ENCODE measurements around the gene S100A8. TPM values are rescaled to one million over a fixed set of nuclear protein-coding genes. Genes with fewer than 3 reads are reported as not detected.

S100A8 gene
- total and polyA plus RNA-seq, 2 donors = 291 to 754 TPM

- H3K27ac ChIP-seq (ENCODE audit: low read depth in 1 of 2, low read length in 1 of 2) = no peak overlapping the region
- WGBS = 95% methylated on average over 2 of the region's 2 CpGs
- H3K4me3 ChIP-seq (ENCODE audit: low read length in 2 of 2) = no peak overlapping the region
- no peak for DNase-seq (ENCODE audit: low read depth in 6 of 9, low spot score in 9 of 9)
- H3K36me3 ChIP-seq (ENCODE audit: control insufficient read depth in 2 of 2, insufficient read depth in 2 of 2, low read length in 1 of 2) = no peaks in the 10 kb centered on the region
- no peaks in the 10 kb centered on the region for H3K27me3 ChIP-seq (ENCODE audit: control insufficient read depth in 2 of 2, insufficient read depth in 1 of 2, low read length in 1 of 2)
- H3K9me3 ChIP-seq (ENCODE audit: control insufficient read depth in 2 of 2, insufficient read depth in 1 of 2, low read length in 1 of 2) = no peaks in the 10 kb centered on the region
- H3K4me1 ChIP-seq (ENCODE audit: control insufficient read depth in 2 of 2, insufficient read depth in 2 of 2, low read length in 2 of 2) = no peaks in the 10 kb centered on the region
These were observed 18.3 kb downstream of the S100A8 start for GRCh38 chr1:153372571-153372970.

GRCh38 chr1:153371231-153371630 is 19.6 kb downstream of the S100A8 start:
- Histone ChIP-seq H3K27ac (ENCODE audit: low read depth in 1 of 2, low read length in 1 of 2) (no peak overlapping the region), H3K9me3 (ENCODE audit: control insufficient read depth in 2 of 2, insufficient read depth in 1 of 2, low read length in 1 of 2) (no peaks in the 10 kb centered on the region), H3K4me1 (ENCODE audit: control insufficient read depth in 2 of 2, insufficient read depth in 2 of 2, low read length in 2 of 2) (no peaks in the 10 kb centered on the region), H3K4me3 (ENCODE audit: low read length in 2 of 2) (no peak overlapping the region), H3K36me3 (ENCODE audit: control insufficient read depth in 2 of 2, insufficient read depth in 2 of 2, low read length in 1 of 2) (no peaks in the 10 kb centered on the region), H3K27me3 (ENCODE audit: control insufficient read depth in 2 of 2, insufficient read depth in 1 of 2, low read length in 1 of 2) (no peaks in the 10 kb centered on the region)
- no peak for DNase-seq (ENCODE audit: low read depth in 6 of 9, low spot score in 9 of 9)
- WGBS = 95% methylated on average over 1 of the region's 1 CpG

GRCh38 chr1:153370146-153370545 is 20.7 kb downstream of the S100A8 start:
- Histone ChIP-seq H3K4me1 (ENCODE audit: control insufficient read depth in 2 of 2, insufficient read depth in 2 of 2, low read length in 2 of 2) (peaks cover 0 to 3% of the 10 kb centered on the region in 2 donors), H3K9me3 (ENCODE audit: control insufficient read depth in 2 of 2, insufficient read depth in 1 of 2, low read length in 1 of 2) (no peaks in the 10 kb centered on the region), H3K36me3 (ENCODE audit: control insufficient read depth in 2 of 2, insufficient read depth in 2 of 2, low read length in 1 of 2) (no peaks in the 10 kb centered on the region), H3K4me3 (ENCODE audit: low read length in 2 of 2) (no peak overlapping the region), H3K27ac (ENCODE audit: low read depth in 1 of 2, low read length in 1 of 2) (no peak overlapping the region), H3K27me3 (ENCODE audit: control insufficient read depth in 2 of 2, insufficient read depth in 1 of 2, low read length in 1 of 2) (no peaks in the 10 kb centered on the region)
- DNase-seq (ENCODE audit: low read depth in 6 of 9, low spot score in 9 of 9) = no peak
- 93% methylated on average over 3 of the region's 3 CpGs for WGBS

- no peak overlapping the region for H3K4me3 ChIP-seq (ENCODE audit: low read length in 2 of 2)
- 82% methylated on average over 2 of the region's 2 CpGs for WGBS
- no peak for DNase-seq (ENCODE audit: low read depth in 6 of 9, low spot score in 9 of 9)
- H3K9me3 ChIP-seq (ENCODE audit: control insufficient read depth in 2 of 2, insufficient read depth in 1 of 2, low read length in 1 of 2) = no peaks in the 10 kb centered on the region
- H3K27me3 ChIP-seq (ENCODE audit: control insufficient read depth in 2 of 2, insufficient read depth in 1 of 2, low read length in 1 of 2) = no peaks in the 10 kb centered on the region
- H3K36me3 ChIP-seq (ENCODE audit: control insufficient read depth in 2 of 2, insufficient read depth in 2 of 2, low read length in 1 of 2) = no peaks in the 10 kb centered on the region
- H3K4me1 ChIP-seq (ENCODE audit: control insufficient read depth in 2 of 2, insufficient read depth in 2 of 2, low read length in 2 of 2) = peaks cover 0 to 15% of the 10 kb centered on the region in 2 donors
- no peak overlapping the region for H3K27ac ChIP-seq (ENCODE audit: low read depth in 1 of 2, low read length in 1 of 2)
These were observed 22.4 kb downstream of the S100A8 start for GRCh38 chr1:153368495-153368894.

- no peaks in the 10 kb centered on the region for H3K27me3 ChIP-seq (ENCODE audit: control insufficient read depth in 2 of 2, insufficient read depth in 1 of 2, low read length in 1 of 2)
- no peak for DNase-seq (ENCODE audit: low read depth in 6 of 9, low spot score in 9 of 9)
- H3K9me3 ChIP-seq (ENCODE audit: control insufficient read depth in 2 of 2, insufficient read depth in 1 of 2, low read length in 1 of 2) = no peaks in the 10 kb centered on the region
- peaks cover 0 to 20% of the 10 kb centered on the region in 2 donors for H3K4me1 ChIP-seq (ENCODE audit: control insufficient read depth in 2 of 2, insufficient read depth in 2 of 2, low read length in 2 of 2)
- no peak overlapping the region for H3K27ac ChIP-seq (ENCODE audit: low read depth in 1 of 2, low read length in 1 of 2)
- no peaks in the 10 kb centered on the region for H3K36me3 ChIP-seq (ENCODE audit: control insufficient read depth in 2 of 2, insufficient read depth in 2 of 2, low read length in 1 of 2)
- no peak overlapping the region for H3K4me3 ChIP-seq (ENCODE audit: low read length in 2 of 2)
- WGBS = 94% methylated on average over 2 of the region's 2 CpGs
These were observed 23.8 kb downstream of the S100A8 start for GRCh38 chr1:153367090-153367489.

GRCh38 chr1:153366261-153366660 is 24.6 kb downstream of the S100A8 start:
- DNase-seq (ENCODE audit: low read depth in 6 of 9, low spot score in 9 of 9) = no peak
- no peaks in the 10 kb centered on the region for H3K27me3 ChIP-seq (ENCODE audit: control insufficient read depth in 2 of 2, insufficient read depth in 1 of 2, low read length in 1 of 2)
- WGBS = 89% methylated on average over 6 of the region's 6 CpGs
- no peak overlapping the region for H3K27ac ChIP-seq (ENCODE audit: low read depth in 1 of 2, low read length in 1 of 2)
- no peaks in the 10 kb centered on the region for H3K36me3 ChIP-seq (ENCODE audit: control insufficient read depth in 2 of 2, insufficient read depth in 2 of 2, low read length in 1 of 2)
- no peak overlapping the region for H3K4me3 ChIP-seq (ENCODE audit: low read length in 2 of 2)
- H3K9me3 ChIP-seq (ENCODE audit: control insufficient read depth in 2 of 2, insufficient read depth in 1 of 2, low read length in 1 of 2) = no peaks in the 10 kb centered on the region
- peaks cover 0 to 20% of the 10 kb centered on the region in 2 donors for H3K4me1 ChIP-seq (ENCODE audit: control insufficient read depth in 2 of 2, insufficient read depth in 2 of 2, low read length in 2 of 2)

GRCh38 chr1:153365696-153366095 is 25.2 kb downstream of the S100A8 start:
- Histone ChIP-seq H3K4me3 (ENCODE audit: low read length in 2 of 2) (no peak overlapping the region), H3K36me3 (ENCODE audit: control insufficient read depth in 2 of 2, insufficient read depth in 2 of 2, low read length in 1 of 2) (no peaks in the 10 kb centered on the region), H3K27ac (ENCODE audit: low read depth in 1 of 2, low read length in 1 of 2) (peak overlapping the region; percentile 61 to 68), H3K4me1 (ENCODE audit: control insufficient read depth in 2 of 2, insufficient read depth in 2 of 2, low read length in 2 of 2) (peaks cover 0 to 20% of the 10 kb centered on the region in 2 donors), H3K27me3 (ENCODE audit: control insufficient read depth in 2 of 2, insufficient read depth in 1 of 2, low read length in 1 of 2) (no peaks in the 10 kb centered on the region), H3K9me3 (ENCODE audit: control insufficient read depth in 2 of 2, insufficient read depth in 1 of 2, low read length in 1 of 2) (no peaks in the 10 kb centered on the region)
- 92% methylated on average over 8 of the region's 8 CpGs for WGBS
- no peak for DNase-seq (ENCODE audit: low read depth in 6 of 9, low spot score in 9 of 9)

GRCh38 chr1:153364766-153365666 is 25.9 kb downstream of the S100A8 start:
- 89% methylated on average over 12 of the region's 12 CpGs for WGBS
- Histone ChIP-seq H3K4me1 (ENCODE audit: control insufficient read depth in 2 of 2, insufficient read depth in 2 of 2, low read length in 2 of 2) (peaks cover 0 to 20% of the 10 kb centered on the region in 2 donors), H3K36me3 (ENCODE audit: control insufficient read depth in 2 of 2, insufficient read depth in 2 of 2, low read length in 1 of 2) (no peaks in the 10 kb centered on the region), H3K9me3 (ENCODE audit: control insufficient read depth in 2 of 2, insufficient read depth in 1 of 2, low read length in 1 of 2) (no peaks in the 10 kb centered on the region), H3K27ac (ENCODE audit: low read depth in 1 of 2, low read length in 1 of 2) (peak overlapping the region in 1 of 2 donors; percentile 68), H3K4me3 (ENCODE audit: low read length in 2 of 2) (no peak overlapping the region), H3K27me3 (ENCODE audit: control insufficient read depth in 2 of 2, insufficient read depth in 1 of 2, low read length in 1 of 2) (no peaks in the 10 kb centered on the region)
- peak in 1 of 9 donors; percentile 37 for DNase-seq (ENCODE audit: low read depth in 6 of 9, low spot score in 9 of 9)

GRCh38 chr1:153364156-153364555 is 26.7 kb downstream of the S100A8 start:
- Histone ChIP-seq H3K36me3 (ENCODE audit: control insufficient read depth in 2 of 2, insufficient read depth in 2 of 2, low read length in 1 of 2) (no peaks in the 10 kb centered on the region), H3K27ac (ENCODE audit: low read depth in 1 of 2, low read length in 1 of 2) (peak overlapping the region in 1 of 2 donors; percentile 57), H3K4me3 (ENCODE audit: low read length in 2 of 2) (no peak overlapping the region), H3K9me3 (ENCODE audit: control insufficient read depth in 2 of 2, insufficient read depth in 1 of 2, low read length in 1 of 2) (no peaks in the 10 kb centered on the region), H3K4me1 (ENCODE audit: control insufficient read depth in 2 of 2, insufficient read depth in 2 of 2, low read length in 2 of 2) (peaks cover 0 to 20% of the 10 kb centered on the region in 2 donors), H3K27me3 (ENCODE audit: control insufficient read depth in 2 of 2, insufficient read depth in 1 of 2, low read length in 1 of 2) (no peaks in the 10 kb centered on the region)
- no peak for DNase-seq (ENCODE audit: low read depth in 6 of 9, low spot score in 9 of 9)
